Measurements from ENCODE around the gene FAM151B. TPM values are rescaled to one million over a fixed set of nuclear protein-coding genes. Genes with fewer than 3 reads are reported as not detected.

The FAM151B gene
- total and polyA plus RNA-seq, 10 of the 15 experiments (the other 5 are each of a cell fraction or from before 2014, with no cell fraction given) = 0.05 to 0.79 (median 0.22) TPM

- 78% methylated on average over 3 of the region's 3 CpGs for WGBS (ENCODE audit: insufficient coverage, insufficient replicate concordance, low lambda C conversion rate, missing lambda C conversion rate)
- SMC1A ChIA-PET (ENCODE audit: uncharacterized antibody, unreplicated experiment) = interaction anchor here (0.8 to 4.0 kb wide), 12 partner anchors 14 to 712 kb away, joined by 3 to 23 read pairs (median 4); no protein-coding TSS in a partner anchor
- DNase-seq (ENCODE audit: low read depth, low spot score) = peak; percentile 27
- Histone ChIP-seq H3K27ac (ENCODE audit: control insufficient read depth, insufficient read depth) (no peak overlapping the region), H4K20me1 (ENCODE audit: control insufficient read depth, insufficient read depth) (no peaks in the 10 kb centered on the region), H3K79me2 (ENCODE audit: control insufficient read depth, insufficient read depth, low read length) (no peaks in the 10 kb centered on the region), H3K9ac (ENCODE audit: control insufficient read depth, insufficient read depth, low read length) (no peak overlapping the region), H3K9me3 (replicated peaks; ENCODE audit: control insufficient read depth, insufficient read depth, low read length) (no peaks in the 10 kb centered on the region; the same call in 2 of the 3 replicates), H3K4me2 (ENCODE audit: control insufficient read depth, insufficient read depth) (no peak overlapping the region), H3K36me3 (ENCODE audit: control insufficient read depth in 2 of 2, insufficient read depth in 2 of 2, low read length in 1 of 2) (no peaks in the 10 kb centered on the region; a peak in 1 of 4 replicates), H2AFZ (ENCODE audit: control insufficient read depth, low read depth, low read length) (no peak overlapping the region), H3K27me3 (replicated peaks in 1 of 2; ENCODE audit: control insufficient read depth in 2 of 2, insufficient read depth in 2 of 2, low read length in 1 of 2) (no peaks in the 10 kb centered on the region), H3K4me1 (ENCODE audit: control insufficient read depth, insufficient read depth, low read length) (no peaks in the 10 kb centered on the region), H3K4me3 (no peak overlapping the region)
- POLR2A ChIA-PET = interaction anchor here (1.5 kb wide), 1 partner anchor 74 kb away, joined by 4 read pairs; no protein-coding TSS in a partner anchor
- FAIRE-seq = peak; percentile 78
- intact Hi-C loops (cut with micrococcal nuclease; ENCODE audit: unreplicated experiment) (loop anchor here (1.0 to 10.0 kb wide), 4 partner anchors 176 to 716 kb away; no protein-coding TSS in a partner anchor), in situ Hi-C loops (cut with MboI) (loop anchor here (5.0 kb wide), 1 partner anchor 191 kb away; no protein-coding TSS in a partner anchor)
- CTCF ChIA-PET = interaction anchor here (0.7 to 5.5 kb wide), 17 partner anchors 11 to 713 kb away, joined by 3 to 116 read pairs (median 4); no protein-coding TSS in a partner anchor
- RAD21 ChIA-PET (ENCODE audit: unreplicated experiment) = interaction anchor here (1.1 to 3.0 kb wide), 6 partner anchors 175 to 820 kb away, joined by 4 to 15 read pairs (median 6); partner anchors contain the start of gene ZCCHC9
- ATAC-seq = peak; percentile 100
- TF ChIP-seq RB1 (IDR thresholded peaks at IDR 0.05; ENCODE audit: borderline replicate concordance) (0 out of 2 replicates have a peak, but pooled peaks have one; percentile 41), SMARCA5 (IDR thresholded peaks at IDR 0.05) (no peak), MEF2B (IDR thresholded peaks at IDR 0.05; ENCODE audit: partially characterized antibody, poor library complexity, severe bottlenecking) (peak; percentile 10), SMC3 (IDR thresholded peaks at IDR 0.05; ENCODE audit: borderline replicate concordance, low read length) (peak; percentile 71), RUNX3 (IDR thresholded peaks at IDR 0.05; ENCODE audit: low read length) (peak; percentile 36; the same call in 1 of the 2 replicates), BCLAF1 (IDR thresholded peaks at IDR 0.05) (no peak), RAD21 (IDR thresholded peaks at IDR 0.05; ENCODE audit: insufficient read depth, low read depth, low read length) (peak; percentile 61)
- TF ChIP-seq, protein P1, sequence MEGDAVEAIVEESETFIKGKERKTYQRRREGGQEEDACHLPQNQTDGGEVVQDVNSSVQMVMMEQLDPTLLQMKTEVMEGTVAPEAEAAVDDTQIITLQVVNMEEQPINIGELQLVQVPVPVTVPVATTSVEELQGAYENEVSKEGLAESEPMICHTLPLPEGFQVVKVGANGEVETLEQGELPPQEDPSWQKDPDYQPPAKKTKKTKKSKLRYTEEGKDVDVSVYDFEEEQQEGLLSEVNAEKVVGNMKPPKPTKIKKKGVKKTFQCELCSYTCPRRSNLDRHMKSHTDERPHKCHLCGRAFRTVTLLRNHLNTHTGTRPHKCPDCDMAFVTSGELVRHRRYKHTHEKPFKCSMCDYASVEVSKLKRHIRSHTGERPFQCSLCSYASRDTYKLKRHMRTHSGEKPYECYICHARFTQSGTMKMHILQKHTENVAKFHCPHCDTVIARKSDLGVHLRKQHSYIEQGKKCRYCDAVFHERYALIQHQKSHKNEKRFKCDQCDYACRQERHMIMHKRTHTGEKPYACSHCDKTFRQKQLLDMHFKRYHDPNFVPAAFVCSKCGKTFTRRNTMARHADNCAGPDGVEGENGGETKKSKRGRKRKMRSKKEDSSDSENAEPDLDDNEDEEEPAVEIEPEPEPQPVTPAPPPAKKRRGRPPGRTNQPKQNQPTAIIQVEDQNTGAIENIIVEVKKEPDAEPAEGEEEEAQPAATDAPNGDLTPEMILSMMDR (IDR thresholded peaks at IDR 0.05 in 2 of 3, conservative IDR thresholded peaks at IDR 0.05 in 1 of 3; ENCODE audit: control insufficient read depth in 2 of 3, extremely low read depth in 1 of 3, insufficient read depth in 1 of 3, low read depth in 3 of 3, low read length in 3 of 3) = peak; percentile 69 to 86 (median 85)
- BruUV-seq (replicated peaks) = no TSS peak
Observed at GRCh38 chr5:80481019-80481893, 6.6 kb upstream of the FAM151B start.

All from GM12878 (cell line).